HUES48 (cell line): ENCODE results near the gene PAK4.

ENCODE experiments used
- H3K27ac ChIP-seq: one replicate; pipeline ENCODE4 v1.7.0; 2013; ENCODE audit warnings: low read depth, low read length, inconsistent platforms
- H3K27me3 ChIP-seq: 2 replicates; pipeline ENCODE4 v1.6.1; 2013; ENCODE audit warnings: mild to moderate bottlenecking, low read length; ENCODE audit not compliant: control insufficient read depth, insufficient read depth
- H3K36me3 ChIP-seq: 2 replicates; pipeline ENCODE4 v1.6.1; 2013; ENCODE audit warnings: low read length; ENCODE audit not compliant: control insufficient read depth, insufficient read depth
- H3K4me1 ChIP-seq: 2 replicates; pipeline ENCODE4 v1.6.1; 2013; ENCODE audit warnings: mild to moderate bottlenecking, low read length; ENCODE audit not compliant: control insufficient read depth, insufficient read depth
- H3K4me3 ChIP-seq: 2 replicates; pipeline ENCODE4 v1.5.1; 2013; ENCODE audit warnings: mild to moderate bottlenecking, low read depth, low read length
- H3K9ac ChIP-seq: 2 replicates; pipeline ENCODE4 v1.6.1; 2013; ENCODE audit warnings: mild to moderate bottlenecking, low read depth, low read length, moderate library complexity
- H3K9me3 ChIP-seq: 2 replicates; pipeline ENCODE4 v1.6.1; 2013; ENCODE audit warnings: low read length; ENCODE audit not compliant: control insufficient read depth, insufficient read depth

Gene PAK4

DNA sequence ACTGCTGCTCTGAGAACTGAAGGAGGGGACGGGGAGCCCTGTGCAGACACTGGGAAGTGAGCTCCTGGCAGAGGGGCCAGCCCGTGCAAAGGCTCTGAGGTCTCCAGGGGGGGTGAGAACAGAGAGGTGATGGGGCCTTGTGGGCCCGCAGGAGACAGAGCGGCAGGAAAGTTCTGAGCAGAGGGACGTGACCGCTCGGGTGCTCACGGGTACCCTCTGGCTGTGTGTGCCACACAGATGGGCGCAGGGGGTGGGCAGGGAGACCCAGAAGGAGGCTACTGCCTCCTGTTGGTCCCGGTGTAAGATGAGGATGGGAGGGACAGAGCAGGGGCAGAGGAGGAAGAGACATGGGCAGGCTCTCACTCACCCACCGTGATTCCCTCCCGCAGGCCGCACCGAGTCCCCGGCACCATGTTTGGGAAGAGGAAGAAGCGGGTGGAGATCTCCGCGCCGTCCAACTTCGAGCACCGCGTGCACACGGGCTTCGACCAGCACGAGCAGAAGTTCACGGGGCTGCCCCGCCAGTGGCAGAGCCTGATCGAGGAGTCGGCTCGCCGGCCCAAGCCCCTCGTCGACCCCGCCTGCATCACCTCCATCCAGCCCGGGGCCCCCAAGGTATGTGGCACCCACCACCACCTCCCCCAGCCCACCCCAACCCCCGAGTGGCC is 43.7 kb downstream of the PAK4 start:
- H3K4me3 ChIP-seq, result no peak overlapping the region
- H3K36me3 ChIP-seq, result peaks cover 12% of the 10 kb centered on the region
- no peak overlapping the region for H3K9ac ChIP-seq
- no peaks in the 10 kb centered on the region for H3K27me3 ChIP-seq
- peaks cover 15% of the 10 kb centered on the region; the same call in 1 of the 2 replicates for H3K4me1 ChIP-seq
- no peak overlapping the region for H3K27ac ChIP-seq
- no peaks in the 10 kb centered on the region for H3K9me3 ChIP-seq

DNA sequence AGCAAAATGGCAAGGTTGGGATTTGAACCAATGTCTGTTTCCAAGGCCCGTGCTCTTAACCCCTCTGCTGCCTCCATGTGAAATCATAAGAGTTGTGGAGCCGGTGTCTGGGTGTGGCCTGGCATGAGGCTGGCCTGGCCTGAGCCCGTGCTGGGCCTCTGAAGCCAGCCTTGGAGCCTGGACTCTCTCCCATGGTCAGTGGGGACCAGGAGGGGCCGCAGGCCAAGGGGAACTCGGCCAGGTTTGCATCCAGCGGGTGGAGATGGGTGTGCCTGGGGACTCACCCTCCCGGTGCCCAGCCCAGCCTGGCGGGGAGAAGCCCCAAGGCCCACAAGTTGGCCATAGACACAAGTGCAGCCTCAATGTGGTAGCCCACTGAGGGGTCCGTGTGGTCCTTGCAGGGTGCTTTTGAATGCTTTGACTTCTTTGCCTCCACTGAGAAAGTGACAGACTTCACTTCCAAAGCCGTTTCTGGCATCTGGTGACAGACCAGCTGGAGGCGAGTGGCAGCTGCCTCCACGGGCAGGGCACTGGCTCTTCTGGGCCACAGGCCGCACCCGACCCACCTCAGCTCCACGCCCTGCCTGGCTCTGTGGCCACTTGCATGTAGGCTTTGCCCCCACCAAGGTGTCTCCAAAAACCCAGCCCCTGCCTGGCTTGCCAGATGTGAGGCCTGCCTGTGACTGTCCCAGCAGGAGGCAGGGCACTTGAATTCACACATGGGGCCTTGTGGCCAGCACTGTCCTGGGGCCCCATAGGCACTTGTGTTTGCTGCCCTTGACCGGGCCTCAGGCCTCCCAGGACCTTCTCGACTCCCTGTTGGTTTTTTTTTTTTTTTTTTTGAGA is 45.0 kb downstream of the PAK4 start:
- Histone ChIP-seq H3K27me3 (no peaks in the 10 kb centered on the region), H3K9me3 (no peaks in the 10 kb centered on the region), H3K27ac (no peak overlapping the region), H3K4me1 (peaks cover 15% of the 10 kb centered on the region; the same call in 1 of the 2 replicates), H3K9ac (no peak overlapping the region), H3K36me3 (peaks cover 22% of the 10 kb centered on the region), H3K4me3 (no peak overlapping the region)

GRCh38 chr19:39171479-39172465 is 46.2 kb downstream of the PAK4 start:
- Histone ChIP-seq H3K27ac (no peak overlapping the region), H3K4me1 (peaks cover 13% of the 10 kb centered on the region; the same call in 1 of the 2 replicates), H3K36me3 (peaks cover 30% of the 10 kb centered on the region), H3K9ac (no peak overlapping the region), H3K27me3 (no peaks in the 10 kb centered on the region), H3K4me3 (no peak overlapping the region), H3K9me3 (no peaks in the 10 kb centered on the region)

DNA sequence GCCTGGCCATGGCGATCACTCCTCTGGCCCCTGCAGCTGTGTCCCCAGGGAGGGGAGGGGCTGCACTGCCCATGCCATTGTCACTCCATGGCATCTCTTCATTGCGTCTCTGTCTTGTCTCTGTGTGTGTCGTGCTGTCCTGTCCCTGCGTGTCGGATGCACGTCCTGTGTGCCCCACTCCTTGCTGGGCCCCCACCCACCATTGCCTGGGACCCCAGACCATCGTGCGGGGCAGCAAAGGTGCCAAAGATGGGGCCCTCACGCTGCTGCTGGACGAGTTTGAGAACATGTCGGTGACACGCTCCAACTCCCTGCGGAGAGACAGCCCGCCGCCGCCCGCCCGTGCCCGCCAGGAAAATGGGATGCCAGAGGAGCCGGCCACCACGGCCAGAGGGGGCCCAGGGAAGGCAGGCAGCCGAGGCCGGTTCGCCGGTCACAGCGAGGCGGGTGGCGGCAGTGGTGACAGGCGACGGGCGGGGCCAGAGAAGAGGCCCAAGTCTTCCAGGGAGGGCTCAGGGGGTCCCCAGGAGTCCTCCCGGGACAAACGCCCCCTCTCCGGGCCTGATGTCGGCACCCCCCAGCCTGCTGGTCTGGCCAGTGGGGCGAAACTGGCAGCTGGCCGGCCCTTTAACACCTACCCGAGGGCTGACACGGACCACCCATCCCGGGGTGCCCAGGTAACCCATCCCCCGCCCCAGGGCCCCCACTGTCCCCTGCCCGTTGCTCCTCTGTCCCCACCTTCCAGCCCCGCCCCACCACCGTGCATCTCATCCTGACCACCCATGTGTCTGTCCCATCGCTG is 47.3 kb downstream of the PAK4 start:
- Histone ChIP-seq H3K27me3 (no peaks in the 10 kb centered on the region), H3K4me1 (peaks cover 5% of the 10 kb centered on the region; the same call in 1 of the 2 replicates), H3K9ac (no peak overlapping the region), H3K9me3 (no peaks in the 10 kb centered on the region), H3K27ac (no peak overlapping the region), H3K4me3 (no peak overlapping the region), H3K36me3 (peaks cover 36% of the 10 kb centered on the region)

GRCh38 chr19:39173502-39173991 is 48.0 kb downstream of the PAK4 start:
- H3K4me1 ChIP-seq, result no peaks in the 10 kb centered on the region
- peaks cover 42% of the 10 kb centered on the region for H3K36me3 ChIP-seq
- no peak overlapping the region for H3K9ac ChIP-seq
- H3K27ac ChIP-seq, result no peak overlapping the region
- H3K4me3 ChIP-seq, result no peak overlapping the region
- H3K9me3 ChIP-seq, result no peaks in the 10 kb centered on the region
- H3K27me3 ChIP-seq, result no peaks in the 10 kb centered on the region

DNA sequence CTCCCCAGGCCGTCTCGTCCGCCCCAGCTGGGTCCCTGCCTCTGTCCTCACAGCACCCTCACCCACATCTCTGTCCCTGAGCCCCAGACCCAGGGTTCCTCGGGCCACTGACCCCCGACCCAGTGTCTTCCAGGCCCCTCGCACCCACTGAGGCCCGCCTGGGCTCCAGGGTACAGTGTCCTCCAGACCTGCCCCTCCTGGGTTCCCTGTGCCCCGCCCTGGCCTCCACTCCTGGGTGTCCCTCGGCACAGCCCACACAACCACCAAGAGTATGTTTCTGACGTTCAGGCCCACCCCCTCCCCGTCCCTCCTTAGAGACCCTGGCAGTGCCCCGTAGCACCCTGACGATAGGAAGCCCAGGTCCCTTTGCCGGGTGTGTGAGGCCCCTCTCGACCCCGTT is 48.6 kb downstream of the PAK4 start:
- Histone ChIP-seq H3K4me1 (no peaks in the 10 kb centered on the region), H3K27me3 (no peaks in the 10 kb centered on the region), H3K36me3 (peaks cover 46% of the 10 kb centered on the region), H3K27ac (no peak overlapping the region), H3K9ac (no peak overlapping the region), H3K4me3 (no peak overlapping the region), H3K9me3 (no peaks in the 10 kb centered on the region)

GRCh38 chr19:39174558-39175544 is 49.3 kb downstream of the PAK4 start:
- H3K27me3 ChIP-seq, result no peaks in the 10 kb centered on the region
- no peak overlapping the region for H3K4me3 ChIP-seq
- H3K36me3 ChIP-seq, result peaks cover 48% of the 10 kb centered on the region
- no peak overlapping the region for H3K9ac ChIP-seq
- no peaks in the 10 kb centered on the region for H3K9me3 ChIP-seq
- no peak overlapping the region for H3K27ac ChIP-seq
- no peaks in the 10 kb centered on the region for H3K4me1 ChIP-seq

- peaks cover 48% of the 10 kb centered on the region for H3K36me3 ChIP-seq
- no peaks in the 10 kb centered on the region for H3K27me3 ChIP-seq
- H3K4me1 ChIP-seq, result no peaks in the 10 kb centered on the region
- H3K9me3 ChIP-seq, result no peaks in the 10 kb centered on the region
- no peak overlapping the region for H3K9ac ChIP-seq
- no peak overlapping the region for H3K27ac ChIP-seq
- H3K4me3 ChIP-seq, result no peak overlapping the region
These were observed 50.0 kb downstream of the PAK4 start for GRCh38 chr19:39175564-39175963.

- H3K36me3 ChIP-seq, result peaks cover 48% of the 10 kb centered on the region
- H3K4me3 ChIP-seq, result no peak overlapping the region
- H3K27me3 ChIP-seq, result no peaks in the 10 kb centered on the region
- no peak overlapping the region for H3K27ac ChIP-seq
- H3K9ac ChIP-seq, result no peak overlapping the region
- no peaks in the 10 kb centered on the region for H3K4me1 ChIP-seq
- no peaks in the 10 kb centered on the region for H3K9me3 ChIP-seq
These were observed 51.6 kb downstream of the PAK4 start for GRCh38 chr19:39177110-39177699.
